K562 (cell line): ENCODE measurements around the gene ADGRL3. TPM values are rescaled to one million over a fixed set of nuclear protein-coding genes. Genes with fewer than 3 reads are reported as not detected.

ENCODE experiments used
- ATAC-seq: fragments of 200-7000 bp; cut with Tn5 transposase; 3 replicates; pipeline ENCODE4 v1.9.1; 2020; ENCODE audit warnings: moderate library complexity
- BruUV-seq: library from RNA; stranded (reverse); fragments of 400-500 nt; replicated peaks from 2 replicates; lab custom pipeline; 2021; lab: Mats Ljungman, UMichigan
- CTCF ChIA-PET: fragments of 300-600 bp; formaldehyde crosslinking; extraction: SDS; loops from one replicate; lab custom pipeline; 2021; ENCODE audit warnings: low intra/inter-chr PET ratio; lab: Yijun Ruan, JAX
- POLR2A ChIA-PET: fragments of 300-600, 350-650 bp; sonication (Branson Sonifier 250); formaldehyde crosslinking; extraction: SDS; loops from one replicate; lab custom pipeline; 2021; ENCODE audit warnings: antibody characterized with exemption, inconsistent platforms; lab: Yijun Ruan, JAX
- DNase-seq, 4 experiments: peaks; one replicate each; pipeline versions ENCODE4 v3.0.0 to v3.0.0-alpha.2; 2011 to 2018; ENCODE audit warnings: low spot score in 3 of 4, mixed read lengths in 3 of 4; ENCODE audit errors: extremely low read depth in 1 of 4
- FAIRE-seq: peaks from 2 replicates; lab custom pipeline; 2011; peaks lifted over from hg19 to GRCh38; lab: Jason Lieb, UNC
- H2AFZ ChIP-seq: 2 replicates; pipeline ENCODE4 v1.6.0; 2011; ENCODE audit warnings: low read depth, low read length, control low read depth, inconsistent platforms
- H3K27ac ChIP-seq: fragments of 200-600 bp; 3 replicates; pipeline ENCODE4 v1.8.0; 2011; ENCODE audit warnings: low read depth, mild to moderate bottlenecking, control low read depth, inconsistent platforms, low read length, moderate library complexity, mixed read lengths; ENCODE audit errors: extremely low read depth
- H3K27me3 ChIP-seq, 2 experiments: fragments of 300-600 bp in 1 of 2; 2 replicates in 1 of 2; 3 replicates in 1 of 2; pipeline versions ENCODE4 v1.6.0 to v1.8.0; 2011; ENCODE audit warnings: inconsistent platforms in 2 of 2, low read length in 2 of 2, mild to moderate bottlenecking in 1 of 2, mixed read lengths in 1 of 2, moderate library complexity in 1 of 2; ENCODE audit not compliant: control insufficient read depth in 2 of 2, insufficient read depth in 2 of 2
- H3K36me3 ChIP-seq: fragments of 300-600 bp; 3 replicates; pipeline ENCODE4 v1.8.0; 2011; ENCODE audit warnings: mild to moderate bottlenecking, low read length, inconsistent platforms; ENCODE audit not compliant: control insufficient read depth, insufficient read depth
- H3K4me1 ChIP-seq, 2 experiments: fragments of 200-600 bp in 1 of 2; replicated peaks in 1 of 2; 2 replicates in 1 of 2; 3 replicates in 1 of 2; pipeline versions ENCODE4 v1.5.1 to v1.8.0; 2011; ENCODE audit warnings: inconsistent platforms in 2 of 2, low read length in 2 of 2, mild to moderate bottlenecking in 1 of 2, mixed read lengths in 1 of 2, moderate library complexity in 1 of 2; ENCODE audit not compliant: control insufficient read depth in 2 of 2, insufficient read depth in 2 of 2
- H3K4me2 ChIP-seq: 2 replicates; pipeline ENCODE4 v1.6.1; 2011; ENCODE audit warnings: low read length, control low read depth, inconsistent platforms, mixed read lengths; ENCODE audit not compliant: insufficient read depth
- H3K4me3 ChIP-seq: fragments of 200-600 bp; sonication (generic), shearing (Covaris generic); 2 replicates; pipeline ENCODE4 v1.5.1; 2016; ENCODE audit warnings: control low read depth, inconsistent platforms
- H3K79me2 ChIP-seq: fragments of 200-600 bp; 3 replicates; pipeline ENCODE4 v1.8.0; 2011; ENCODE audit warnings: low read length, inconsistent platforms; ENCODE audit not compliant: control insufficient read depth, insufficient read depth
- H3K9ac ChIP-seq, 2 experiments: 2 replicates each; pipeline versions ENCODE4 v1.6.0 to v1.6.1; 2011; ENCODE audit warnings: low read depth in 2 of 2, low read length in 2 of 2, control low read depth in 1 of 2, inconsistent platforms in 1 of 2, mild to moderate bottlenecking in 1 of 2, mixed read lengths in 1 of 2; ENCODE audit not compliant: insufficient read depth in 1 of 2
- H3K9me1 ChIP-seq: one replicate; pipeline ENCODE4 v1.6.0; 2011; ENCODE audit warnings: inconsistent platforms, mild to moderate bottlenecking, low read length, moderate library complexity; ENCODE audit not compliant: control insufficient read depth, insufficient read depth
- H3K9me3 ChIP-seq: replicated peaks from 2 replicates; pipeline ENCODE4 v1.5.1; 2011; ENCODE audit warnings: low read depth, low read length, inconsistent platforms; ENCODE audit not compliant: control insufficient read depth, insufficient read depth
- H4K20me1 ChIP-seq: replicated peaks from 2 replicates; pipeline ENCODE4 v1.6.1; 2011; ENCODE audit warnings: low read length, inconsistent platforms, mixed read lengths; ENCODE audit not compliant: control insufficient read depth, insufficient read depth
- AFF1 ChIP-seq, 2 experiments: fragments of 450-650 bp; IDR thresholded peaks; 2 replicates each; pipeline ENCODE4 v1.6.1; 2018; ENCODE audit warnings: mild to moderate bottlenecking in 2 of 2, low read depth in 1 of 2; ENCODE audit not compliant: partially characterized antibody in 2 of 2
- CREB3 ChIP-seq: fragments of 450-650 bp; conservative IDR thresholded peaks from 2 replicates; pipeline ENCODE4 v1.6.1; 2016; ENCODE audit warnings: missing genetic modification characterization, low read depth, mild to moderate bottlenecking, missing compliant biosample characterization, moderate library complexity
- E2F3 ChIP-seq: fragments of 250-450 bp; sonication (Bioruptor Pico); IDR thresholded peaks from 2 replicates; pipeline ENCODE4 v1.4.0; 2020; ENCODE audit warnings: mild to moderate bottlenecking
- FOXJ2 ChIP-seq: fragments of 200-800 bp; sonication (Bioruptor generic); IDR thresholded peaks from 2 replicates; pipeline ENCODE4 v1.6.1; 2016; ENCODE audit warnings: missing genetic modification characterization, missing compliant biosample characterization
- MCM7 ChIP-seq, 2 experiments: fragments of 450-650 bp; IDR thresholded peaks; 2 replicates each; pipeline ENCODE4 v1.6.1; 2016 to 2018
- MXI1 ChIP-seq: IDR thresholded peaks from 2 replicates; pipeline ENCODE4 v1.6.1; 2011; ENCODE audit warnings: low read depth, mild to moderate bottlenecking, improper control_type of control experiment, low read length
- NCOA4 ChIP-seq: fragments of 450-650 bp; IDR thresholded peaks from 2 replicates; pipeline ENCODE4 v1.6.1; 2018; ENCODE audit warnings: mild to moderate bottlenecking; ENCODE audit not compliant: partially characterized antibody
- NFXL1 ChIP-seq: fragments of 450-650 bp; formaldehyde crosslinking; IDR thresholded peaks from 2 replicates; pipeline ENCODE4 v1.4.0; 2021; ENCODE audit warnings: mild to moderate bottlenecking
- SMAD4 ChIP-seq: fragments of 250-450 bp; sonication (Bioruptor Pico); conservative IDR thresholded peaks from 2 replicates; pipeline ENCODE4 v1.8.0; 2021; ENCODE audit warnings: inconsistent platforms, mild to moderate bottlenecking, moderate library complexity
- ZBTB8A ChIP-seq: fragments of 450-650 bp; IDR thresholded peaks from 2 replicates; pipeline ENCODE4 v1.6.1; 2018; ENCODE audit warnings: mild to moderate bottlenecking, moderate library complexity; ENCODE audit not compliant: partially characterized antibody
- ZNF785 ChIP-seq: fragments of 250-450 bp; sonication (Bioruptor Pico); IDR thresholded peaks from 2 replicates; pipeline ENCODE4 v1.4.0; 2020; ENCODE audit warnings: mild to moderate bottlenecking
- WGBS: fragments of 100-300 bp; shearing (Covaris generic); methylation state at CpG from one replicate; pipeline ENCODE4 v1.1.6; 2016; ENCODE audit warnings: low coverage, mixed read lengths; ENCODE audit not compliant: insufficient coverage; ENCODE audit errors: missing lambda C conversion rate; 5-methylcytosine and 5-hydroxymethylcytosine counted together
- in situ Hi-C: fragments of 300-500 bp; cut with MboI; formaldehyde crosslinking; loops from 4 replicates; pipeline ENCODE4 v1.15.0; 2018; ENCODE audit warnings: inconsistent platforms, mixed read lengths
- intact Hi-C: fragments of 100-400 bp; cut with micrococcal nuclease; formaldehyde crosslinking; loops from 2 replicates; pipeline ENCODE4 v1.14.2; 2022
- polyA plus RNA-seq, 8 experiments: library from polyadenylated mRNA; depleted of rRNA in 4 of 8; stranded (reverse) in 5 of 8; unstranded in 3 of 8; fragments of >200 nt; fragmentation: Nextera tagmentation in 2 of 8; fragmentation: Illumina TruSeq in 1 of 8; extraction: Ambion mirVana in 2 of 8; extraction: Trizol in 1 of 8; gene quantifications; 2 replicates each; pipeline versions ENCODE4 v1.2.1 to v1.2.3, GENCODE V29; 2011 to 2014; ENCODE audit warnings: inconsistent platforms in 1 of 8, missing spikeins in 1 of 8
- total RNA-seq, 7 experiments: library from RNA; depleted of rRNA in 6 of 7; stranded (reverse); fragments of >200 nt in 6 of 7; fragmentation: Illumina TruSeq in 2 of 7; extraction: Trizol in 2 of 7; gene quantifications; 2 replicates each; pipeline versions ENCODE4 v1.2.1 to v1.2.3, GENCODE V29; 2011 to 2021; ENCODE audit warnings: low replicate concordance in 1 of 7

Gene ADGRL3
- total and polyA plus RNA-seq, 9 of the 15 experiments (the other 6 are each of a cell fraction or from before 2014, with no cell fraction given) = 0.03 to 0.14 (median 0.04) TPM; not detected in 2

- H3K27ac ChIP-seq = no peak overlapping the region
- CTCF ChIA-PET = no interaction called here
- no peaks in the 10 kb centered on the region for H3K9me3 ChIP-seq
- POLR2A ChIA-PET = no interaction called here
- BruUV-seq = no TSS peak
- no peak for TF ChIP-seq NCOA4
- no peak for TF ChIP-seq E2F3 (CRISPR knock-in tag)
- TF ChIP-seq NFXL1 (CRISPR knock-in tag) = no peak
- no peak for TF ChIP-seq ZBTB8A
- TF ChIP-seq, all 486 proteins: peak for 0
- no peaks in the 10 kb centered on the region for H3K79me2 ChIP-seq
- in situ Hi-C loops = no loop called here
- H3K4me3 ChIP-seq = no peak overlapping the region
- H3K36me3 ChIP-seq = no peaks in the 10 kb centered on the region
- no peaks in the 10 kb centered on the region for H3K9me1 ChIP-seq
- intact Hi-C loops = no loop called here
- no peak overlapping the region for H2AFZ ChIP-seq
- ATAC-seq = no peak
- DNase-seq = no peak
- FAIRE-seq = no peak
- no peak overlapping the region for H3K4me2 ChIP-seq
- H3K9ac ChIP-seq = no peak overlapping the region
- H4K20me1 ChIP-seq = no peaks in the 10 kb centered on the region
- no peaks in the 10 kb centered on the region for H3K27me3 ChIP-seq
- no peaks in the 10 kb centered on the region for H3K4me1 ChIP-seq
- WGBS = 11% methylated on average over 1 of the region's 1 CpG
These were observed 17.2 kb upstream of the ADGRL3 start for GRCh38 chr4:61182915-61183314.

- Histone ChIP-seq H3K9ac (no peak overlapping the region), H2AFZ (no peak overlapping the region), H3K4me2 (no peak overlapping the region), H4K20me1 (no peaks in the 10 kb centered on the region), H3K9me3 (no peaks in the 10 kb centered on the region), H3K4me3 (no peak overlapping the region), H3K36me3 (no peaks in the 10 kb centered on the region), H3K27ac (no peak overlapping the region), H3K9me1 (no peaks in the 10 kb centered on the region), H3K27me3 (no peaks in the 10 kb centered on the region), H3K4me1 (no peaks in the 10 kb centered on the region), H3K79me2 (no peaks in the 10 kb centered on the region)
- no peak for ATAC-seq
- POLR2A ChIA-PET = no interaction called here
- intact Hi-C loops = no loop called here
- no peak for FAIRE-seq
- BruUV-seq = no TSS peak
- CTCF ChIA-PET = no interaction called here
- no peak for DNase-seq
- in situ Hi-C loops = no loop called here
- no peak for TF ChIP-seq MXI1
- TF ChIP-seq MCM7 (IDR thresholded peaks at IDR 0.05) = no peak
- no peak for TF ChIP-seq FOXJ2 (tag)
- TF ChIP-seq ZNF785 = no peak
- no peak for TF ChIP-seq CREB3 (tag)
- TF ChIP-seq SMAD4 (CRISPR knock-in tag) = no peak
- TF ChIP-seq AFF1 (IDR thresholded peaks at IDR 0.05; ENCODE audit: low read depth in 1 of 2, partially characterized antibody in 2 of 2) = no peak
These were observed 14.8 kb upstream of the ADGRL3 start for GRCh38 chr4:61185288-61185687.
